Activated CD4-positive, alpha-beta T cell treated with anti-CD3 and anti-CD28 coated beads for 24 hours (primary cell): ENCODE data around the gene ENDOD1.
A peak's percentile ranks its signal among the peaks of the same experiment; 100 is the strongest.
"Not testable (repeated sequence)": the region's sequence is repeated elsewhere in the genome, so short reads cannot be mapped to it uniquely, and the experiment has no call there.

Experiments used
- DNase-seq, 2 donors: peaks; one replicate each; pipeline ENCODE4 v3.0.0-alpha.2; 2020; ENCODE audit warnings: low read depth in 2 of 2

The ENDOD1 gene

DNA sequence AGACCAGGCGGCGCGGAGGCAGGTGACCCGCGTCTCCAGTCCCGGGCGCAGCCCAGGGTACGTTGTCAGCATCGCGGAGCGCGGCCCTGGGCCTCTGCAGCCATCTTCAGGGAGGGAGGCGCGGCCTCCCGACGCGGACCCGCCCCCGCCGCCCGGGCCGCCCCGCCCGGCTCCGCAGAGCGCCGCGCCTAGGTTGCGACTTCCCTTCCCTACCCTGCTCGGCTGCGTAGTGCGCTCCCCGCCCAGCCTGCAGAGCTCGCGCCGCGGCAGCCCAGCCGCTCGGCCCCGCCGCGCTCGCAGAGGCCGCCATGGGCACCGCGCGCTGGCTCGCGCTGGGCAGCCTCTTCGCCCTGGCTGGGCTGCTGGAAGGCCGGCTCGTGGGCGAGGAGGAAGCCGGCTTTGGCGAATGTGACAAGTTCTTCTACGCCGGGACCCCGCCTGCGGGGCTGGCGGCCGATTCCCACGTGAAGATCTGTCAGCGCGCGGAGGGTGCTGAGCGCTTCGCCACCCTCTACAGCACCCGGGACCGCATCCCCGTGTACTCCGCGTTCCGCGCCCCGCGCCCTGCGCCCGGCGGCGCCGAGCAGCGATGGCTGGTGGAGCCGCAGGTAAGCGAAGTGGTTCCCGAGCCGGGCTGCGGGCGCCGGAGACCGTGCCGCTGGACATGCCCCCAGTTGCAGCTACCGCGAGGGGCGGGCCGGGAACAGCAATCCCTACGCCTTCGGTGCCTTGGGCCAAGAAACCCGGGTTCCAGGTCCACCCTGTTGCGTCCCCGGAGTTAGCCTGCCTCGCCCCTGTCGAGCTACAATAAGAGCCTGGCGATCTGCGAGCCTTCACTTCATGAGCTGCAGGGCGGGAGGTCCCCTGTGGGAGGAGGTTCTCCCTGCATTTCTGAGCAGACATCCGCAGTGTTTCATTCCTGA, at the start of gene ENDOD1:
TSS of gene ENDOD1 (plus strand) at position 227 of the 923 bp plus-strand sequence. CDS start at position 309, 82 bp downstream.
- DNase-seq, result peak; percentile 70 to 72

DNA sequence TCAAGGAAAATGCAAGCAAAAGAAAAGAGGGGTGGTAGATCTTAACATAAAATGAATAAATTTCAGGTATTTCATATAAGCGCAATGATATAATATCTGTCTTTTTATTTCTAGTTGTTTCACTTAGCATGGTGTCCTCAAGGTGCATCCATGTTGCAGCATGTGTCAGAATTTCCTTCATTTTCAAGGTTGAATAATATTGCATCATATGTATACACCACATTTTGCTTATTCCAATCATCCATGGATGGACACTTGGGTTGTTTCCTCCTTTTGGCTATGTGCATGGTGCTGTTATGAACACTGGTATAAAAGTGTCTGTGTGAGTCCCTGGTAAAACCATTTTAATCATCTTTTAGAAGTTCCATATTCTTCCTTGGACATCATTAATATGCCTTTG, 47.4 kb upstream of the ENDOD1 start:
- DNase-seq, result no peak

GRCh38 chr11:95042906-95043305, 46.7 kb upstream of the ENDOD1 start:
- DNase-seq, result no peak

DNA sequence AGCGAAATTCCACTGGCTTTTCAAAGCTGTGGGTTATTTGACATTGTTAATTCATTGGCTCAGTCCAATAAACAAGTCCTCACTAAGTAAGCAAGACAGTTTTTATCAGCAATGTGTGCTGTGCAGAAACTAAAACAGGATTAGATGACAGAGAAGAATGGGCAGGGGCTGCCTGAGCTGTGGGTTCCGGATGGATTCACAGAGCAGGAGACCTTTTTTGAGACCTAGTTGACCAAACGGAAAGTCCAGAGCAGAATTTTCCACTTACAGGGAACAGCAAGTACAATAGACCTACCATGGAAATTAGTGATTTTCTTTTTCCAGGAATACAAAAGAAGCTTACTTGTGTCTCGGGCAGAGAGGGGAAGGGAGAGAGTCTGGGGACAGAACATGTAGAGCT, 45.6 kb upstream of the ENDOD1 start:
- no peak for DNase-seq

DNA sequence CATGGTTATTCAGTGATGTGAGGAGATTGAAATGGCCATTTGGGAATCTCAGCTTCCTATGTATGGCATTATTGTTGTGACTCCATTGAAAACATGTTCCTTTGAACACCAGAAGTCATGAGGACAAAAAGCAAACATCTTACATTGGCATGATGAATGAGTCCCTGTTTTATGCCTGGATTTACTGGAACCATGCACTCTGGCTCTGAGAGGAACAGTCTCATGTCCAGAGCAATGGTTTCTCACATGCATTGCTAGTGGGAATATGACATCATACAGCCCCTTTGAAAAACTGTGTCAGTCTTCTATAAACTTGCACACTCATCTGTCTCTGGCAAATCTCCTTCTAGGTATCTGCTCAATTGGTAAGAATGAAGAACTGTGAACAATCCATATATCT, 43.8 kb upstream of the ENDOD1 start:
- DNase-seq, result no peak

DNA sequence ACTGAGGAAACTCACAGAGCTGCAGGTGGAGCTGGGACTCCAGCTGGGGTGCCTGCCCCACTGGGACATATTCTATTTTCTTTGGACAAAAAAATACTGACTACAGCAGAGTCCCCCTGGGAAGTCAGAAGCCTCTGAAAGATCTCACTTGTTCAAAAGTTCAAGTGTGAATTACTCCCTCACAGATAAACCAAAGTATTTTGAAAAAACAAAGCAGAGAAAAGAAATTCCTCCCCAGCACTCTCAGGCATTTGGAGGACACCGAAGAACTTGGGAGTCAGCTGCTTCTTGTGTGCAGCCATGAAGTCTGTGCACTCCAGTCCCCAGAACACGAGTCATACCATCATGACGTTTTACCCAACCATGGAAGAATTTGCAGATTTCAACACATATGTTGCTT, 40.5 kb upstream of the ENDOD1 start, which contains the start of gene KDM4F:
TSS of gene KDM4F (plus strand) at position 301 of the 400 bp plus-strand sequence.
- DNase-seq, result not testable (repeated sequence)

DNA sequence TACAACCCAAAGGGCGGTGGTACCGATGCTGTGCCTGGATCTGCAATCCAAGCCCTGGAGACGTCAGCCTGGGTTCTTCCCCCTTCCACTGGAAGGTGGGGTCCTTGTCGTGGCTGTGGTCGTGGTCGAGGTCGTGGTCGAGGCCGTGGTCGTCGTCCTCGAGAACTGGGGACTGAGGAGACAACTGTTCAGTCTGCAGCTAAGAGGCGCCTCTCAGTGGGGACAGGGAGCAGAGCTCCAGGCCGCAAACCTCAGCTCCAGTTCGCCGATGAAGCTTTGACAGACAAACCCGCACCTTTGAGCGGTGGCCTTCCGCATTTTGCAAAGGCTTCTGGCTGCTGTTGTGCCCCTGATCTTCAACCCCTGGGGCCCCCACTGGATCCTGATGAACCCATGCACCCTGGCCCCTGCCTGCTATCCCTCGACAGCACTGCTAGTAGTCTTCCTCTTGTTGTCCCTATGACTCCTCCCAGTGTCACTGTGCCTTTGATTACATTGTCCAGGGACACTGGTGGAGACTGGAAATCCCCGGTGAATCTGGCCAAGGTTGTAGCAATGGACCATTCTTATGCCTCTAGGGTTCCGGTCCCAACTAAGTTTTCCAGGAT, 38.9 kb upstream of the ENDOD1 start:
- DNase-seq, result no peak

- no peak for DNase-seq
Observed at GRCh38 chr11:95054356-95054755, 35.3 kb upstream of the ENDOD1 start.

GRCh38 chr11:95055283-95055897, 34.3 kb upstream of the ENDOD1 start:
- DNase-seq, result no peak

GRCh38 chr11:95057959-95058358, 31.7 kb upstream of the ENDOD1 start:
- DNase-seq, result no peak

DNA sequence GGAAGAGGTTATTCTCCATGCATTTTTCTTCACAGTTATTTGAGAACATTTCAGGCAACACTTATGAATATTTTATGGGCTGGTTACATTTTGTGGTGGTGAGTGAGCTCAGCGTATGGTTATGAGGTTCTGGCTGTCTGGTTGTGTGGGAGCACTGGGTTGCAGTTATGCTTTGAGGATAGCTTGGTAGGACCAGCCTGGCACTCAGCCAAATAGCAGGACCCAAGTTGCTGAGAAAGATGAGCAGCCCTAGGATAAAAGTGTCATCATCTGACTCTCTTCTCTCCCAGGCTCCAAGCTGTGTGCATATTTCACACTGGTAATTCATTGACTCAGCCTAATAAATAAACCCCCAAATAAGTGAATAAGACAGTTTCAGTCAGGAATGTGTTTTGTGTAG, 31.0 kb upstream of the ENDOD1 start:
- DNase-seq, result no peak

GRCh38 chr11:95059046-95059445, 30.6 kb upstream of the ENDOD1 start:
- DNase-seq, result no peak

DNA sequence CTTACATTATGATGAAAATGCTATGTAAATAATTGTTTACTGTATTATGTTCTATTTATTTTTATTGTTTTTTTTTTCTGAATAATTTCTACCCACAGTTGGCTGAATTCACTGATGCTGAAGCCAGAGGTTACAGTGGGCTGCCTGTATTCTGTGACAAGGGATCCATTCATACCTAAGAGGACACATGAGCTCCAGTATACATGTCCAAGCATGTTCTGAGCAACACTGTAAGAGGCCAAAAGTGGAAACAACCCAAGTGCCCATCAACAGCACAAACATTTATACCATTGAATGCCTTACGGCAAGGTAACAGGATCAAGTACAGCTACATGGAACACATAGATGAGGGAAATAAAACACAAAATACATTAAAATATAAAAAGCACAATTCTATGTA, 24.3 kb upstream of the ENDOD1 start:
- no peak for DNase-seq

GRCh38 chr11:95066716-95067038, 23.0 kb upstream of the ENDOD1 start, which contains the start of gene SRSF8:
Gene SRSF8, plus strand, starts transcription at chr11:95066919. Its CDS starts 308 bp downstream, at chr11:95067227.
- no peak for DNase-seq

GRCh38 chr11:95067039-95067840, 22.4 kb upstream of the ENDOD1 start:
- DNase-seq, result peak; percentile 60 to 64

- DNase-seq, result no peak
Observed at GRCh38 chr11:95067841-95068219, 21.8 kb upstream of the ENDOD1 start.

- DNase-seq, result peak; percentile 38 to 41
Observed at GRCh38 chr11:95068549-95068948, 21.1 kb upstream of the ENDOD1 start.

- no peak for DNase-seq
Observed at GRCh38 chr11:95070471-95070870, 19.2 kb upstream of the ENDOD1 start.

GRCh38 chr11:95072948-95073347, 16.7 kb upstream of the ENDOD1 start:
- no peak for DNase-seq

- DNase-seq, result no peak
Observed at GRCh38 chr11:95074792-95075563, 14.7 kb upstream of the ENDOD1 start.

GRCh38 chr11:95076416-95076815, 13.2 kb upstream of the ENDOD1 start:
- no peak for DNase-seq
